ENCODE data around the gene U2SURP.

U2SURP gene

DNA sequence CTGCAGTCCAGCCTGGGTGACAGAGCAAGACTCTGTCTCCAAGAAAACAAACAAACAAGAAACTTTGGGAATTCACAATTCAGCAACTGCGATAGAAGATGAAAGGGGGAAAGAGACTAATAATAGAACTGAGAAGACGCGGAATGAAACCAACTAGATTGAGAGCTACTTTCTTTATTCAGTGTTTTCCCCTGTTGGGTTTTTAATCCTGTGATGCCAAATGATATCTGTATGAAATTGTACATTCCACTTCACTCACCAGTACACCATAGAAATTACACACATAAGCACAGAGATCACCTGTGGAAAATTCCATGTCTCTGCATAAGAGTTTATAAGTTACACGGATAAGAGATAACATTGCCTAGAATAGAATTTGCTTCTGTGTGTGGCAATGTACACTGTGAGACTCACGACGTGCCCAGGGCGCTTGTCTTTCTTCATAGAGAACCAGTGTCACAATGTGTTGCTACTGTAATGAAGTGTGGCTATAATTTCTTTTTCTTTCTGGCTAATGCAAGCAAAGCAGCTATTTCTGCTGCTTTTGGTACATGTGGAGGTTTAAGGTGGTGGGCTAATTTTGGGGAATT, 100.5 kb downstream of the U2SURP start:
- DNase-seq (ENCODE audit: low read depth): no peak

DNA sequence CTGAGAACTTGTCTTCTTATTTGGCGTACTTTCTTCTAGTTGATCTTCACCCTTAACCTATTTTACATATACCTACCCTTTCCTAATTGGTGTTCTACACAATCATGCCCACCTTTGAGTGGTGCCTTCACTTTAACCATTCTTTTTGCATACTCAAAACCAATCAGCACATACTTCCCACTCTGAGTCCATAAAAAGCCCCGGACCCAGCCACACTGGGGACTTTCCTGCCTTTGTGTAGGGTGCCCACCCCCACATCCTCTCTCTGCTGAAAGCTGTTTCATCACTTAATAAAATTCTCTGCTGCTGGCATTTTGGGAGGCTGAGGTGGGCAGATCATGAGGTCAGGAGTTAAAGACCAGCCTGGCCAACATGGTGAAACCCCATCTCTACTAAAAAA, 102.3 kb downstream of the U2SURP start:
- DNase-seq (ENCODE audit: low read depth): no peak

DNA sequence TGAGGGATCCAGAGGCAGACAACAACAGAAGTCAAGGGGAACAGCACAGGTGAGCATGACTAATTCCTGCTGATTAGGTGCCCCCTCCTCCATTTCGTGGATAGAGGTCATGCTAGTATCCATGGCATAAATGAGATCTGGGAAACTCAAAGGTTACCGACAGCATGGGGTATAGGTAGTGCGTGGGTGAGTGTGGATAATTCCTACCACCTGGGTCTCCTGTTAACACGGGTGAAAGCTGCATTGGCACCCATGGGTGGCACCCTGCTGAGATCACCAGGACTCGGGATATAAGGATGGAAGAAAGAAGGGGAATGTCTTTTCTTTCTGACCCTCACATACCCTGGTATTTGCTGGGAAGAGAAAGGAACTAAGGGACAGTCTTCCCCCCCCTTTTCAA, 103.8 kb downstream of the U2SURP start:
- DNase-seq (ENCODE audit: low read depth): no peak

DNA sequence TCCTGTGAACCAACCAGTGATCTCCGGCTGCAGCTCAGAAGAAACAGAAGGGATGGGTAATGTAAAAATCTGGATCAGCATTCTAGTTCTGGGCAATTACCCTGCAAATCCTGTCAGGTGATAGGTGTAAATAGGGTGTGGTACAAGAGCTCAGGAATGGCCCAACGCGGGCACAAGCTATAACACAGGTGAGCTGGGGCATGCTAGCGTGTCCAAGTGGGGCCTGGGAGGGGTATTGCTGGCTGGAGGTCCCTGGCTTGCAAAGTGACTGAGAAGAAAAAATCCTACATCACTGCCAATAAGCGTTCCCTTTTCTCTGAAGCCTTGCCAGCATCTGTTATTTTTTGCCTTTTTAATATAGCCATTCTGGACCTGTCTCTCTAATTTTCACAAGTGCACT, 108.5 kb downstream of the U2SURP start:
- no peak for DNase-seq (ENCODE audit: low read depth)

Measured in activated T-cell treated with anti-CD3 and anti-CD28 coated beads for 24 hours (primary cell).